Measurements from ENCODE around the gene PDZRN3.
A peak's percentile ranks its signal among the peaks of the same experiment; 100 is the strongest.

PDZRN3 gene

DNA sequence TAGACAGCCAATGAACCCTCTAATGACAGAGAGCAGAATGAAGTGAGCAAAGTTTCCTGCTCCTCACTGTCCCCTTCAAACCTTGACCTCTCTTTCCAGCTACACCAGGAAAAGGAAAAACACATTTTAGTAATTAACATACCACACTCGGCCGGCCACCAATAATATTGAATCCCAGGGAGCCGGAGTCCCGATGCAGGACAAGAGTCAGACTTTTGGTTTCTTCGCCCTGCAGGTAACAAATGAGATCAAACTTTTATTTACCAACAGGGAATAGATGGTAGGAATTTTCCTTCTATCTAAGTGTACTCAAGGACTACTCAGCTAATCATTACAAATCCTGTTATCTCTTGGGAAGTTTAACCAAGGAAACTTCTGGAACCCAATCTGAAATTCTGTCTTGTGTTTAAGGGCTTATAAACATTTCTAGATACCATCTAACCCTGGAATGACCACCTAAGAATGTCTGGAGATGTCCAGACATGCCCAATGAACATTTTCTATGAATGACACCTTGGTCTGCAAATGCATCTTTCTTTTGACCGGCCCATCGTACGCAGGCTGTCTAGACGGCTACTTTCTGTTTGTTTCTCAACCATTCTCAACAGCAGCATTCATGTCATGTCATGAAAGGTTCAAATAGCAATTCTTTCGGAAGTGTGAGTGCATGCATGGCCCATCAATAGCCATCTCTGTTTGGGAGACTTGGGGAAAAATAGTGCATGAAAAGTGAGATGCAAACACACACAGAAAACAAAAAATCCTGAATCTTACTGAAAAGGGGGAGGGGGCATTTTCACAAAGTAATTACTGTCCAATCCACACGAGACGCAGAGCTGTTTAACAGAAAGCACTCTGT is 16.1 kb downstream of the PDZRN3 start:
- TF ChIP-seq, protein P1, sequence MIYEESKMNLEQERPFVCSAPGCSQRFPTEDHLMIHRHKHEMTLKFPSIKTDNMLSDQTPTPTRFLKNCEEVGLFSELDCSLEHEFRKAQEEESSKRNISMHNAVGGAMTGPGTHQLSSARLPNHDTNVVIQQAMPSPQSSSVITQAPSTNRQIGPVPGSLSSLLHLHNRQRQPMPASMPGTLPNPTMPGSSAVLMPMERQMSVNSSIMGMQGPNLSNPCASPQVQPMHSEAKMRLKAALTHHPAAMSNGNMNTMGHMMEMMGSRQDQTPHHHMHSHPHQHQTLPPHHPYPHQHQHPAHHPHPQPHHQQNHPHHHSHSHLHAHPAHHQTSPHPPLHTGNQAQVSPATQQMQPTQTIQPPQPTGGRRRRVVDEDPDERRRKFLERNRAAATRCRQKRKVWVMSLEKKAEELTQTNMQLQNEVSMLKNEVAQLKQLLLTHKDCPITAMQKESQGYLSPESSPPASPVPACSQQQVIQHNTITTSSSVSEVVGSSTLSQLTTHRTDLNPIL (CRISPR knock-in tag; IDR thresholded peaks at IDR 0.05; ENCODE audit: low read depth), result no peak
- TF ChIP-seq ZNF70 (CRISPR knock-in tag; IDR thresholded peaks at IDR 0.05), result no peak
- no peak for TF ChIP-seq TCF4 (CRISPR knock-in tag; IDR thresholded peaks at IDR 0.05; ENCODE audit: borderline replicate concordance)
- ATAC-seq, result no peak

DNA sequence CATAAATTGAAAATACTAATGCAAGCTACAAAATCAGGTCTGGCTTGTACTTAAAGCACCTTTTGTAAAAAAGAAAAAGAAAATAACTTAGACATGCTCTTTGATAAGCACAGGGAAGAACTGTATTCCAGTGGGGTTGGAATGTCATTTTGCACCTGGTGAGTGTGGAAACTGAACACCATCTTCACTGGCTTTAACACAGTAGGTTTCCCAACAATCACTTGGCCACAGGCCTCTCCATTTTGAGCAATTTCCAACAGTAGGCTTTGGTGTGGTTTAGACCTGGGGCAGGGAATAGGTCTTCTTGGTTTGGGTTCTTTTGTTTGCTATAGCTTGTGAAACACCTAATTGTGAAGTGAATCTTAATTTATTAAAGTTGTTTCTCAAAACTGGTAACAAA is 18.9 kb downstream of the PDZRN3 start:
- TF ChIP-seq ZFP30 (CRISPR knock-in tag; IDR thresholded peaks at IDR 0.05), result no peak
- TF ChIP-seq ZNF8 (CRISPR knock-in tag; IDR thresholded peaks at IDR 0.05), result no peak
- no peak for TF ChIP-seq ZNF70 (CRISPR knock-in tag; IDR thresholded peaks at IDR 0.05)
- no peak for TF ChIP-seq BACH2 (CRISPR knock-in tag; IDR thresholded peaks at IDR 0.05; ENCODE audit: borderline replicate concordance)
- TF ChIP-seq ARNTL (CRISPR knock-in tag; IDR thresholded peaks at IDR 0.05; ENCODE audit: borderline replicate concordance, low read depth), result no peak
- no peak for TF ChIP-seq TOX (CRISPR knock-in tag; IDR thresholded peaks at IDR 0.05; ENCODE audit: borderline replicate concordance)
- no peak for TF ChIP-seq ZNF565 (CRISPR knock-in tag; conservative IDR thresholded peaks at IDR 0.05; ENCODE audit: low read depth)
- ATAC-seq, result no peak

DNA sequence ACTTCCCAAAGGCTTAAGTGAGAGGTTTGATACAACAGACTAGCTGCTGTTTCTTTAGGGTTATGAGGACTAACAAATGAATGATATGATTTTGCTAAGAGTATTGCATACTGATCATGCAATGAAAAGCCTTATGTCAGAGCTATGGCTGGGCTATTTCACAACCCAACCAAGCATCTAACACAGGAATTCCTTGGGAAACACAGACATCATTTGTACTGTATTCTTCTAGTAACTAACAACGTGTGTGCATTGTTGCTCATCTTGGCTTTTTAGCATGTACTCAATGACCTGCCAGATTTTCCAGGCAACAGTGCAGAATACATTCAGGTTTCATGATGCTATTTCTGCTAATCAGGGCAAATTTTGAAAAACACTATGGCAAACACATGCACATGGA is 19.3 kb downstream of the PDZRN3 start:
- TF ChIP-seq TCF4 (CRISPR knock-in tag; IDR thresholded peaks at IDR 0.05; ENCODE audit: borderline replicate concordance), result no peak
- TF ChIP-seq CSDC2 (CRISPR knock-in tag; IDR thresholded peaks at IDR 0.05), result no peak
- TF ChIP-seq ZFP3 (CRISPR knock-in tag; IDR thresholded peaks at IDR 0.05), result no peak
- TF ChIP-seq, protein P2, sequence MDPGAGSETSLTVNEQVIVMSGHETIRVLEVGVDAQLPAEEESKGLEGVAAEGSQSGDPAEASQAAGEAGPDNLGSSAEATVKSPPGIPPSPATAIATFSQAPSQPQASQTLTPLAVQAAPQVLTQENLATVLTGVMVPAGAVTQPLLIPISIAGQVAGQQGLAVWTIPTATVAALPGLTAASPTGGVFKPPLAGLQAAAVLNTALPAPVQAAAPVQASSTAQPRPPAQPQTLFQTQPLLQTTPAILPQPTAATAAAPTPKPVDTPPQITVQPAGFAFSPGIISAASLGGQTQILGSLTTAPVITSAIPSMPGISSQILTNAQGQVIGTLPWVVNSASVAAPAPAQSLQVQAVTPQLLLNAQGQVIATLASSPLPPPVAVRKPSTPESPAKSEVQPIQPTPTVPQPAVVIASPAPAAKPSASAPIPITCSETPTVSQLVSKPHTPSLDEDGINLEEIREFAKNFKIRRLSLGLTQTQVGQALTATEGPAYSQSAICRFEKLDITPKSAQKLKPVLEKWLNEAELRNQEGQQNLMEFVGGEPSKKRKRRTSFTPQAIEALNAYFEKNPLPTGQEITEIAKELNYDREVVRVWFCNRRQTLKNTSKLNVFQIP (CRISPR knock-in tag; IDR thresholded peaks at IDR 0.05; ENCODE audit: borderline replicate concordance, low read depth), result no peak
- no peak for TF ChIP-seq ZNF565 (CRISPR knock-in tag; conservative IDR thresholded peaks at IDR 0.05; ENCODE audit: low read depth)
- TF ChIP-seq PPARA (CRISPR knock-in tag; IDR thresholded peaks at IDR 0.05; ENCODE audit: borderline replicate concordance), result no peak
- TF ChIP-seq ZNF70 (CRISPR knock-in tag; IDR thresholded peaks at IDR 0.05), result no peak
- no peak for TF ChIP-seq ZNF8 (CRISPR knock-in tag; IDR thresholded peaks at IDR 0.05)
- TF ChIP-seq, protein P3, sequence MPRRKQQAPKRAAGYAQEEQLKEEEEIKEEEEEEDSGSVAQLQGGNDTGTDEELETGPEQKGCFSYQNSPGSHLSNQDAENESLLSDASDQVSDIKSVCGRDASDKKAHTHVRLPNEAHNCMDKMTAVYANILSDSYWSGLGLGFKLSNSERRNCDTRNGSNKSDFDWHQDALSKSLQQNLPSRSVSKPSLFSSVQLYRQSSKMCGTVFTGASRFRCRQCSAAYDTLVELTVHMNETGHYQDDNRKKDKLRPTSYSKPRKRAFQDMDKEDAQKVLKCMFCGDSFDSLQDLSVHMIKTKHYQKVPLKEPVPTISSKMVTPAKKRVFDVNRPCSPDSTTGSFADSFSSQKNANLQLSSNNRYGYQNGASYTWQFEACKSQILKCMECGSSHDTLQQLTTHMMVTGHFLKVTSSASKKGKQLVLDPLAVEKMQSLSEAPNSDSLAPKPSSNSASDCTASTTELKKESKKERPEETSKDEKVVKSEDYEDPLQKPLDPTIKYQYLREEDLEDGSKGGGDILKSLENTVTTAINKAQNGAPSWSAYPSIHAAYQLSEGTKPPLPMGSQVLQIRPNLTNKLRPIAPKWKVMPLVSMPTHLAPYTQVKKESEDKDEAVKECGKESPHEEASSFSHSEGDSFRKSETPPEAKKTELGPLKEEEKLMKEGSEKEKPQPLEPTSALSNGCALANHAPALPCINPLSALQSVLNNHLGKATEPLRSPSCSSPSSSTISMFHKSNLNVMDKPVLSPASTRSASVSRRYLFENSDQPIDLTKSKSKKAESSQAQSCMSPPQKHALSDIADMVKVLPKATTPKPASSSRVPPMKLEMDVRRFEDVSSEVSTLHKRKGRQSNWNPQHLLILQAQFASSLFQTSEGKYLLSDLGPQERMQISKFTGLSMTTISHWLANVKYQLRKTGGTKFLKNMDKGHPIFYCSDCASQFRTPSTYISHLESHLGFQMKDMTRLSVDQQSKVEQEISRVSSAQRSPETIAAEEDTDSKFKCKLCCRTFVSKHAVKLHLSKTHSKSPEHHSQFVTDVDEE (CRISPR knock-in tag; IDR thresholded peaks at IDR 0.05), result no peak
- no peak for TF ChIP-seq TOX (CRISPR knock-in tag; IDR thresholded peaks at IDR 0.05; ENCODE audit: borderline replicate concordance)
- TF ChIP-seq OSR1 (CRISPR knock-in tag; IDR thresholded peaks at IDR 0.05), result no peak
- TF ChIP-seq ZC3H10 (CRISPR knock-in tag; IDR thresholded peaks at IDR 0.05), result no peak
- TF ChIP-seq, protein P4, sequence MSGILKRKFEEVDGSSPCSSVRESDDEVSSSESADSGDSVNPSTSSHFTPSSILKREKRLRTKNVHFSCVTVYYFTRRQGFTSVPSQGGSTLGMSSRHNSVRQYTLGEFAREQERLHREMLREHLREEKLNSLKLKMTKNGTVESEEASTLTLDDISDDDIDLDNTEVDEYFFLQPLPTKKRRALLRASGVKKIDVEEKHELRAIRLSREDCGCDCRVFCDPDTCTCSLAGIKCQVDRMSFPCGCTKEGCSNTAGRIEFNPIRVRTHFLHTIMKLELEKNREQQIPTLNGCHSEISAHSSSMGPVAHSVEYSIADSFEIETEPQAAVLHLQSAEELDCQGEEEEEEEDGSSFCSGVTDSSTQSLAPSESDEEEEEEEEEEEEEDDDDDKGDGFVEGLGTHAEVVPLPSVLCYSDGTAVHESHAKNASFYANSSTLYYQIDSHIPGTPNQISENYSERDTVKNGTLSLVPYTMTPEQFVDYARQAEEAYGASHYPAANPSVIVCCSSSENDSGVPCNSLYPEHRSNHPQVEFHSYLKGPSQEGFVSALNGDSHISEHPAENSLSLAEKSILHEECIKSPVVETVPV (CRISPR knock-in tag; IDR thresholded peaks at IDR 0.05), result no peak
- TF ChIP-seq ISL1 (CRISPR knock-in tag; IDR thresholded peaks at IDR 0.05), result no peak
- no peak for ATAC-seq

DNA sequence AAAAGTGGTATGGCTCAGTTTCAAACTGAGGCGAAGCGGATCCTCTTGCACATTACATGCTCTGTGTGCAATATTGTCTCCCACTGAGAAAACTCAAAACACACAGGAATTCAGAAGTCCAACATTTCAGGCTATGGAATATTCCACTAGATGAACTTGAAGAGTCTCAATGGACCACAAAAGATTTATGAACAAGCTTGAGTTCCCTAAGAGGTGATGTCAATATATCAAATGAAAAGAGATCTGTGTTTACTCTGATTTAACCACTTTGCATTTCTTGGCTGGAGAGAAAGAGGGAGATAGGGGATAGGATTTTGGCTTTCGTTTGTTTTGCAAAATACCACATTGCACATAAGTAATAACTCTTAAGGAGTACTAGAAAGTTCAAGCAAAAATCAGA is 20.3 kb downstream of the PDZRN3 start:
- peak; percentile 18 for ATAC-seq
- TF ChIP-seq RARB (CRISPR knock-in tag; IDR thresholded peaks at IDR 0.05) (peak; percentile 54; the same call in 1 of the 2 replicates), ISL1 (CRISPR knock-in tag; IDR thresholded peaks at IDR 0.05) (peak; percentile 41; the same call in 1 of the 2 replicates), ZFP30 (CRISPR knock-in tag; IDR thresholded peaks at IDR 0.05) (no peak), TOX (CRISPR knock-in tag; IDR thresholded peaks at IDR 0.05; ENCODE audit: borderline replicate concordance) (peak; percentile 90)
